HepG2 (cell line): Measurements from ENCODE around the gene GLRX2. TPM values are rescaled to one million over a fixed set of nuclear protein-coding genes. Genes with fewer than 3 reads are reported as not detected.

Experiments used
- ATAC-seq: fragments of 200-7000 bp; cut with Tn5 transposase; 3 replicates; pipeline ENCODE4 v1.9.1; 2020; ENCODE audit warnings: mild to moderate bottlenecking, moderate library complexity
- BruUV-seq: library from RNA; stranded (reverse); fragments of 400-500 nt; replicated peaks from 2 replicates; lab custom pipeline; 2021; lab: Mats Ljungman, UMichigan
- CTCF ChIA-PET: fragments of 300-600 bp; formaldehyde crosslinking; extraction: SDS; loops from one replicate; lab custom pipeline; 2021; ENCODE audit warnings: low total read pairs, inconsistent platforms, low intra/inter-chr PET ratio; lab: Yijun Ruan, JAX
- POLR2A ChIA-PET: fragments of 350-600 bp; sonication (Branson Sonifier 250); formaldehyde crosslinking; loops from one replicate; lab custom pipeline; 2020; ENCODE audit warnings: antibody characterized with exemption, inconsistent platforms; lab: Yijun Ruan, JAX
- DNase-seq: peaks from one replicate; pipeline ENCODE4 v3.0.0-alpha.2; 2015; ENCODE audit warnings: low spot score
- FAIRE-seq: peaks from 3 replicates; lab custom pipeline; 2011; peaks lifted over from hg19 to GRCh38; lab: Jason Lieb, UNC
- H2AFZ ChIP-seq: one replicate; pipeline ENCODE4 v1.6.1; 2011; ENCODE audit warnings: low read length, inconsistent platforms
- H3K27ac ChIP-seq: fragments of 300-600 bp; 3 replicates; pipeline ENCODE4 v1.8.0; 2011; ENCODE audit warnings: mixed run types, mild to moderate bottlenecking, mixed read lengths, low read length, inconsistent platforms; ENCODE audit not compliant: insufficient read depth; ENCODE audit errors: extremely low read length
- H3K27me3 ChIP-seq, 2 experiments: fragments of 200-600 bp in 1 of 2; 2 replicates in 1 of 2; 3 replicates in 1 of 2; pipeline versions ENCODE4 v1.6.0 to v1.8.0; 2011; ENCODE audit warnings: low read length in 2 of 2, mild to moderate bottlenecking in 2 of 2, moderate library complexity in 2 of 2, inconsistent platforms in 1 of 2; ENCODE audit not compliant: insufficient read depth in 2 of 2, control insufficient read depth in 1 of 2
- H3K36me3 ChIP-seq, 2 experiments: fragments of 200-600 bp in 1 of 2; replicated peaks in 1 of 2; 2 replicates in 1 of 2; 3 replicates in 1 of 2; pipeline versions ENCODE4 v1.5.1 to v1.8.0; 2011; ENCODE audit warnings: low read length in 2 of 2, inconsistent platforms in 1 of 2; ENCODE audit not compliant: insufficient read depth in 2 of 2, control insufficient read depth in 1 of 2
- H3K4me1 ChIP-seq: 2 replicates; pipeline ENCODE4 v1.5.1; 2012; ENCODE audit warnings: low read length, inconsistent platforms; ENCODE audit not compliant: insufficient read depth
- H3K4me2 ChIP-seq: 2 replicates; pipeline ENCODE4 v1.6.0; 2011; ENCODE audit warnings: low read depth, low read length, inconsistent platforms
- H3K4me3 ChIP-seq, 3 experiments: fragments of 200-600 bp in 1 of 3; sonication (generic), shearing (Covaris generic) in 1 of 3; replicated peaks in 1 of 3; 2 replicates each; pipeline ENCODE4 v1.5.1; 2011 to 2016; ENCODE audit warnings: low read length in 3 of 3, inconsistent platforms in 2 of 3, low read depth in 2 of 3, mild to moderate bottlenecking in 2 of 3, control low read depth in 1 of 3, mixed read lengths in 1 of 3; ENCODE audit not compliant: insufficient read depth in 1 of 3
- H3K79me2 ChIP-seq: one replicate; pipeline ENCODE4 v1.6.1; 2011; ENCODE audit warnings: low read length, inconsistent platforms; ENCODE audit not compliant: insufficient read depth
- H3K9ac ChIP-seq: 2 replicates; pipeline ENCODE4 v1.6.0; 2011; ENCODE audit warnings: mild to moderate bottlenecking, low read depth, low read length, inconsistent platforms; ENCODE audit not compliant: insufficient read depth
- H3K9me3 ChIP-seq: 2 replicates; pipeline ENCODE4 v1.5.1; 2012; ENCODE audit warnings: mild to moderate bottlenecking, low read length
- H4K20me1 ChIP-seq: 2 replicates; pipeline ENCODE4 v1.6.0; 2011; ENCODE audit warnings: inconsistent platforms, mild to moderate bottlenecking, low read length, moderate library complexity; ENCODE audit not compliant: insufficient read depth
- EP300 ChIP-seq, 3 experiments: sonication (generic) in 1 of 3; formaldehyde crosslinking in 1 of 3; IDR thresholded peaks; 2 replicates each; pipeline versions ENCODE4 v1.5.1 to v1.6.1; 2011 to 2020; ENCODE audit warnings: low read depth in 2 of 3, low read length in 2 of 3, borderline replicate concordance in 1 of 3, improper control_type of control experiment in 1 of 3, mild to moderate bottlenecking in 1 of 3, missing genetic modification reagents in 1 of 3, moderate library complexity in 1 of 3
- HMGXB4 ChIP-seq, 2 experiments: sonication (generic) in 1 of 2; formaldehyde crosslinking in 1 of 2; IDR thresholded peaks; 2 replicates each; pipeline versions ENCODE4 v1.4.0 to v1.6.1; 2018 to 2020; ENCODE audit warnings: missing genetic modification reagents in 2 of 2, borderline replicate concordance in 1 of 2, low read depth in 1 of 2, mild to moderate bottlenecking in 1 of 2, missing biosample characterization in 1 of 2
- KLF11 ChIP-seq: IDR thresholded peaks from 2 replicates; pipeline ENCODE4 v1.6.1; 2016; ENCODE audit warnings: missing compliant biosample characterization
- TMF1 ChIP-seq: sonication (generic); formaldehyde crosslinking; IDR thresholded peaks from 2 replicates; pipeline ENCODE4 v1.8.1; 2022; ENCODE audit warnings: low read depth, missing genetic modification reagents
- ZBTB38 ChIP-seq: sonication (generic); formaldehyde crosslinking; IDR thresholded peaks from 2 replicates; pipeline ENCODE4 v1.5.1; 2020; ENCODE audit warnings: mild to moderate bottlenecking, missing genetic modification reagents
- ZNF207 ChIP-seq: fragments of 450-650 bp; IDR thresholded peaks from 2 replicates; pipeline ENCODE4 v1.6.1; 2016; ENCODE audit warnings: antibody characterized with exemption, borderline replicate concordance
- ZNF235 ChIP-seq: sonication (generic); formaldehyde crosslinking; IDR thresholded peaks from 2 replicates; pipeline ENCODE4 v1.8.1; 2023; ENCODE audit warnings: mild to moderate bottlenecking, missing genetic modification reagents, borderline replicate concordance
- ZNF350 ChIP-seq: sonication (generic); formaldehyde crosslinking; IDR thresholded peaks from 2 replicates; pipeline ENCODE4 v1.4.0; 2020; ENCODE audit warnings: mild to moderate bottlenecking, low read depth, missing genetic modification reagents, borderline replicate concordance
- ZNF678 ChIP-seq: sonication (generic); formaldehyde crosslinking; IDR thresholded peaks from 2 replicates; pipeline ENCODE4 v1.4.0; 2020; ENCODE audit warnings: mild to moderate bottlenecking, missing genetic modification reagents
- WGBS: methylation state at CpG from one replicate; pipeline ENCODE4 v1.1.6; 2017; ENCODE audit warnings: low lambda C conversion rate; 5-methylcytosine and 5-hydroxymethylcytosine counted together
- in situ Hi-C: cut with HindIII; loops from 2 replicates; pipeline ENCODE4 v1.10.0; 2017; ENCODE audit warnings: low pct_unique_long_range_greater_than_20kb; ENCODE audit not compliant: extremely low pct_ligation_motif_present
- intact Hi-C: fragments of 100-400 bp; cut with micrococcal nuclease; formaldehyde crosslinking; loops from one replicate; pipeline ENCODE4 v1.10.0; 2022; ENCODE audit not compliant: unreplicated experiment
- polyA plus RNA-seq, 8 experiments: library from polyadenylated mRNA; depleted of rRNA in 3 of 8; stranded (reverse) in 7 of 8; unstranded in 1 of 8; fragments of >200 nt; fragmentation: Illumina TruSeq in 4 of 8; extraction: Trizol in 4 of 8; gene quantifications; 2 replicates each; pipeline versions ENCODE4 v1.2.1 to v1.2.3, GENCODE V29; 2011 to 2016; ENCODE audit warnings: low read depth in 4 of 8, missing spikeins in 1 of 8, mixed read lengths in 1 of 8; ENCODE audit not compliant: insufficient read depth in 1 of 8
- total RNA-seq, 5 experiments: library from RNA; depleted of rRNA; stranded (reverse); fragments of >200 nt; fragmentation: Illumina TruSeq; extraction: Trizol; gene quantifications; 2 replicates each; pipeline ENCODE4 v1.2.3, GENCODE V29; 2016; ENCODE audit warnings: low read depth in 1 of 5
- TF ChIP-seq, protein P1 (sequence below): sonication (generic); formaldehyde crosslinking; IDR thresholded peaks from 2 replicates; pipeline ENCODE4 v1.5.0; 2020; ENCODE audit warnings: missing genetic modification reagents

Gene GLRX2
- total and polyA plus RNA-seq, 2 of the 13 experiments (the other 11 are each of a cell fraction or from before 2014, with no cell fraction given), result 11.9 to 39.0 TPM

DNA sequence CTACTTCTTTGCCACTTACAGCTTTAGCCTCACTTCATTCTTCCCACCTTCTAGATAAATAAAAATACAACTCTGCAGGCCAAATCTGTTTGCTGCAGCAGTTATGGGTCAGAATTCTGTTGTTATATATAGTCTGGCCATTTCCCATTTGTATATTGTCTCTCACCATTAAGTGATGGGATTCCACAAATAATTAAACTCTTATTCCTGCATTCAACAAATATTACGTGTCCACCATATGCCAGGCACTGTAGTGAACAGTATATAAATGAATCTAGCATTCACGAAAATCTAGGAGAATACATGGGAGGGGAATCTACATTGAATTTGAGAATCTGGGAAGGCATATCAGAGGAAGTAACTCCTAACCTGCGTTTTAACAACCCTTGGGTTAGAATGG, 5.7 kb upstream of the GLRX2 start:
- no peak overlapping the region for H3K9ac ChIP-seq
- TF ChIP-seq TMF1 (CRISPR knock-in tag) (no peak), ZNF350 (CRISPR knock-in tag) (no peak), ZNF678 (CRISPR knock-in tag) (no peak), ZNF235 (CRISPR knock-in tag) (no peak), ZBTB38 (CRISPR knock-in tag) (no peak), EP300 (IDR thresholded peaks at IDR 0.05; ENCODE audit: low read depth in 2 of 2, low read length in 2 of 2) (no peak), EP300 (CRISPR knock-in tag; IDR thresholded peaks at IDR 0.05; ENCODE audit: borderline replicate concordance) (no peak), ZNF207 (no peak), KLF11 (CRISPR knock-in tag) (no peak), HMGXB4 (CRISPR knock-in tag; IDR thresholded peaks at IDR 0.05; ENCODE audit: borderline replicate concordance in 1 of 2, low read depth in 1 of 2) (no peak)
- TF ChIP-seq, protein P1, sequence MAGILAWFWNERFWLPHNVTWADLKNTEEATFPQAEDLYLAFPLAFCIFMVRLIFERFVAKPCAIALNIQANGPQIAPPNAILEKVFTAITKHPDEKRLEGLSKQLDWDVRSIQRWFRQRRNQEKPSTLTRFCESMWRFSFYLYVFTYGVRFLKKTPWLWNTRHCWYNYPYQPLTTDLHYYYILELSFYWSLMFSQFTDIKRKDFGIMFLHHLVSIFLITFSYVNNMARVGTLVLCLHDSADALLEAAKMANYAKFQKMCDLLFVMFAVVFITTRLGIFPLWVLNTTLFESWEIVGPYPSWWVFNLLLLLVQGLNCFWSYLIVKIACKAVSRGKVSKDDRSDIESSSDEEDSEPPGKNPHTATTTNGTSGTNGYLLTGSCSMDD (CRISPR knock-in tag), result no peak
- TF ChIP-seq, all 625 proteins: peak for 0
- ChIA-PET CTCF (no interaction called here), POLR2A (interaction anchor here (2.0 to 2.7 kb wide), 3 partner anchors 11 to 52 kb away, joined by 5 to 9 read pairs (median 8); partner anchors contain the start of genes CDC73, RO60 and UCHL5)
- no peak for ATAC-seq
- WGBS, result 86% methylated on average over 3 of the region's 3 CpGs
- FAIRE-seq, result no peak
- Histone ChIP-seq H4K20me1 (no peaks in the 10 kb centered on the region), H3K9me3 (no peaks in the 10 kb centered on the region), H2AFZ (no peak overlapping the region), H3K4me1 (peaks cover 86% of the 10 kb centered on the region), H3K27me3 (no peaks in the 10 kb centered on the region), H3K27ac (peak overlapping the region; percentile 86), H3K4me2 (no peak overlapping the region), H3K79me2 (no peaks in the 10 kb centered on the region), H3K4me3 (no peak overlapping the region), H3K36me3 (no peaks in the 10 kb centered on the region)
- intact Hi-C loops (no loop called here), in situ Hi-C loops (no loop called here)
- no TSS peak for BruUV-seq
- DNase-seq, result no peak
